Muscle layer of colon (tissue), 2 donors: ENCODE measurements around the gene IFT74.

ENCODE experiments used
- H3K27ac ChIP-seq: one replicate; pipeline ENCODE4 v1.7.0; 2013; ENCODE audit warnings: low read depth, mild to moderate bottlenecking, low read length, moderate library complexity
- H3K27me3 ChIP-seq, 2 donors: one replicate each; pipeline ENCODE4 v1.7.0; 2013; ENCODE audit warnings: low read length in 2 of 2, mild to moderate bottlenecking in 2 of 2; ENCODE audit not compliant: insufficient read depth in 2 of 2, control insufficient read depth in 1 of 2
- H3K36me3 ChIP-seq: one replicate; pipeline ENCODE4 v1.7.0; 2013; ENCODE audit warnings: mild to moderate bottlenecking, low read length; ENCODE audit not compliant: insufficient read depth
- H3K4me1 ChIP-seq: one replicate; pipeline ENCODE4 v1.7.0; 2013; ENCODE audit warnings: mild to moderate bottlenecking, low read length; ENCODE audit not compliant: insufficient read depth
- H3K4me3 ChIP-seq, 2 donors: one replicate each; pipeline ENCODE4 v1.7.0; 2013; ENCODE audit warnings: low read length in 2 of 2, low read depth in 1 of 2, mild to moderate bottlenecking in 1 of 2, moderate library complexity in 1 of 2
- H3K9ac ChIP-seq: one replicate; pipeline ENCODE4 v1.7.0; 2013; ENCODE audit warnings: low read length
- H3K9me3 ChIP-seq: one replicate; pipeline ENCODE4 v1.7.0; 2013; ENCODE audit warnings: mild to moderate bottlenecking, low read length
- donor health status: abdominal sarcoma.
- donor health status: Adenocarcinoma of cecum.

Gene IFT74

DNA sequence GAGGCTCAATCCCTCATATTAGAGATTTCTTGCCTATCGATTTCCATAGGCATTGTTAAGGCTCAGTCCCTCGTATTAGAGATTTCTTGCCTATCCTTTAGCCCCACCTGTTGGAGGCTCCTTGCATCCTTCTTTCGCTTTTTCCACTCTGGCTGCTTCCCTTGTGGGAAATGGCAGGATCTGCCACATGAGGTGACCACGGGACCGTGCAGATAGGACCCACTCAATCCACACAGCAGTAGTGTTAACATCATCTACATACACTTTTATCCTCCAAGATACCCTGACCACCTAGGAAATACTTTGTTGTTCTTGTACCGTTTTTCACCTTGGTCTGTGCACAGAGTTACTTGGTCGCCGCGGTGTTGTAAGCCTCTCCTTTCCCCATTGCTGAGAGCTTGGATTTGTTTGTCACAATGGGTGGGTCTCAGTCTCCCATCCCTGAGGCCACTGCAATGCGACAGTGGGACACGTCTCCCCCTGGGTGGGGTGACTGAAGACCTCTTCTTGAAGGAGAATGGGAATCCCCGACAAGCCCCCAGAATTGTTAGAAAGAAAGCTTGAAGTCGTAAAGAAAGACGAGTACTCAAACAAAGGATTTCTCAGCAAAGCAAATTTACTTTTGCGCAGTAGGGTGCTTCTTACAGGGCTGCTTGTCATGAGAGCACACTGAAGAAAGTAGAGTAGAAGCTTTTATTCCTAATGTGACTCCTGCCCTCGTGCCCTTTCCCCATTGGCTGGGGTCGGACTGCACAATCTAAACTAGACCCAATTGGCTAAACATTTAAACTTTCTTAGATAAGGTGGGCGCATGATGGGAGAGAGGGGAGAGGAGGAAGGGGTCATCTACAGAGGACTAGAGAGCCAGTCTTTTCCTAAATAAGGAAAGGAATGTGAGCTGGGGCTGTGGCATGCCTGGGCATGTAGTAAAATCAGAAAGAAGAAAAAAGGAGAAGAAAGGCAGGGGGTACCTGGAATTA lies 19.8 kb downstream of the IFT74 start:
- Histone ChIP-seq H3K36me3 (no peaks in the 10 kb centered on the region), H3K9me3 (no peaks in the 10 kb centered on the region), H3K27me3 (no peaks in the 10 kb centered on the region), H3K4me3 (peak overlapping the region in 1 of 2 donors; percentile 20), H3K27ac (no peak overlapping the region), H3K9ac (no peak overlapping the region), H3K4me1 (peaks cover 9% of the 10 kb centered on the region)

- no peak overlapping the region for H3K9ac ChIP-seq
- H3K36me3 ChIP-seq: peaks cover 13% of the 10 kb centered on the region
- H3K27ac ChIP-seq: no peak overlapping the region
- H3K9me3 ChIP-seq: no peaks in the 10 kb centered on the region
- H3K27me3 ChIP-seq: no peaks in the 10 kb centered on the region
- no peaks in the 10 kb centered on the region for H3K4me1 ChIP-seq
- H3K4me3 ChIP-seq: no peak overlapping the region
Measured at GRCh38 chr9:26983340-26983739, 27.1 kb downstream of the IFT74 start.

DNA sequence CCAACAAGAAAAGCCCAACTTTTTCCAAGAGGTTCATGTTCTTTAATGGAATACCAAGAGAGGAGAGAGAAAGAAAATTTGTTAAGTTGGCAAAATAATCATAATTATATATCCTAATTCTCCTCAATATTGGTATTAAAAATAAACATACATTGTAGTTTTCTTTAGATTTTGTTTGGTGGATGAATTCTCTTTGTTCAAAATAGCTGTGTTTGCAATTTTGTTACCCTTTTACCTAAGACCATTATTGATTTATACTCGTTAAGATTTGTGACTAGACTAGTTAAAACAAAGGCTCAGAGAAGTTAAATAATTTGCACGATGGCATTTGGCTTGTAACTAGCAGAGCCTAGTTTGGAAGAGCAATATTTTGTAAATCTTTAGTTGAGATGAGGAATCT lies 39.6 kb downstream of the IFT74 start:
- Histone ChIP-seq H3K27ac (no peak overlapping the region), H3K36me3 (no peaks in the 10 kb centered on the region), H3K9me3 (no peaks in the 10 kb centered on the region), H3K4me1 (no peaks in the 10 kb centered on the region), H3K4me3 (no peak overlapping the region), H3K27me3 (no peaks in the 10 kb centered on the region), H3K9ac (no peak overlapping the region)

GRCh38 chr9:27003426-27004077 lies 47.3 kb downstream of the IFT74 start:
- H3K9me3 ChIP-seq: no peaks in the 10 kb centered on the region
- no peak overlapping the region for H3K4me3 ChIP-seq
- H3K27ac ChIP-seq: no peak overlapping the region
- H3K27me3 ChIP-seq: no peaks in the 10 kb centered on the region
- H3K4me1 ChIP-seq: no peaks in the 10 kb centered on the region
- no peak overlapping the region for H3K9ac ChIP-seq
- H3K36me3 ChIP-seq: no peaks in the 10 kb centered on the region

- no peaks in the 10 kb centered on the region for H3K36me3 ChIP-seq
- H3K9ac ChIP-seq: no peak within 1 kb of the TSS
- H3K4me1 ChIP-seq: no peaks in the 10 kb centered on the region
- no peak within 1 kb of the TSS for H3K4me3 ChIP-seq
- H3K9me3 ChIP-seq: no peaks in the 10 kb centered on the region
- no peaks in the 10 kb centered on the region for H3K27me3 ChIP-seq
- no peak within 1 kb of the TSS for H3K27ac ChIP-seq
Measured at GRCh38 chr9:27005491-27005890, 49.3 kb downstream of the IFT74 start, which contains the start of gene LRRC19. Gene LRRC19, minus strand, starts transcription at chr9:27005672. Its CDS starts 5,978 bp downstream, at chr9:26999694.

GRCh38 chr9:27019589-27019988 lies 63.4 kb downstream of the IFT74 start:
- Histone ChIP-seq H3K9me3 (no peaks in the 10 kb centered on the region), H3K27me3 (no peaks in the 10 kb centered on the region), H3K4me3 (no peak overlapping the region), H3K9ac (no peak overlapping the region), H3K4me1 (no peaks in the 10 kb centered on the region), H3K27ac (no peak overlapping the region), H3K36me3 (peaks cover 17% of the 10 kb centered on the region)

GRCh38 chr9:27022920-27023319 lies 66.7 kb downstream of the IFT74 start:
- no peaks in the 10 kb centered on the region for H3K27me3 ChIP-seq
- H3K27ac ChIP-seq: no peak overlapping the region
- H3K4me3 ChIP-seq: no peak overlapping the region
- no peak overlapping the region for H3K9ac ChIP-seq
- H3K9me3 ChIP-seq: no peaks in the 10 kb centered on the region
- H3K4me1 ChIP-seq: no peaks in the 10 kb centered on the region
- peaks cover 11% of the 10 kb centered on the region for H3K36me3 ChIP-seq

GRCh38 chr9:27029186-27029585 lies 73.0 kb downstream of the IFT74 start:
- H3K9me3 ChIP-seq: no peaks in the 10 kb centered on the region
- H3K36me3 ChIP-seq: peaks cover 2% of the 10 kb centered on the region
- no peaks in the 10 kb centered on the region for H3K4me1 ChIP-seq
- no peak overlapping the region for H3K4me3 ChIP-seq
- no peak overlapping the region for H3K27ac ChIP-seq
- H3K27me3 ChIP-seq: no peaks in the 10 kb centered on the region
- H3K9ac ChIP-seq: no peak overlapping the region

GRCh38 chr9:27033815-27034403 lies 77.7 kb downstream of the IFT74 start:
- Histone ChIP-seq H3K4me1 (no peaks in the 10 kb centered on the region), H3K36me3 (no peaks in the 10 kb centered on the region), H3K27me3 (no peaks in the 10 kb centered on the region), H3K9ac (no peak overlapping the region), H3K4me3 (no peak overlapping the region), H3K27ac (no peak overlapping the region), H3K9me3 (no peaks in the 10 kb centered on the region)

- Histone ChIP-seq H3K27me3 (no peaks in the 10 kb centered on the region), H3K9ac (no peak overlapping the region), H3K4me3 (no peak overlapping the region), H3K36me3 (no peaks in the 10 kb centered on the region), H3K27ac (no peak overlapping the region), H3K4me1 (no peaks in the 10 kb centered on the region), H3K9me3 (no peaks in the 10 kb centered on the region)
Measured at GRCh38 chr9:27037499-27037898, 81.3 kb downstream of the IFT74 start.

GRCh38 chr9:27041746-27042145 lies 85.5 kb downstream of the IFT74 start:
- H3K4me1 ChIP-seq: no peaks in the 10 kb centered on the region
- no peaks in the 10 kb centered on the region for H3K27me3 ChIP-seq
- H3K9ac ChIP-seq: no peak overlapping the region
- no peaks in the 10 kb centered on the region for H3K36me3 ChIP-seq
- no peaks in the 10 kb centered on the region for H3K9me3 ChIP-seq
- no peak overlapping the region for H3K4me3 ChIP-seq
- no peak overlapping the region for H3K27ac ChIP-seq
